ENCODE results near the gene KCNK3.
A peak's percentile ranks its signal among the peaks of the same experiment; 100 is the strongest.
"Not testable (repeated sequence)": the region's sequence is repeated elsewhere in the genome, so short reads cannot be mapped to it uniquely, and the experiment has no call there.

The KCNK3 gene

DNA sequence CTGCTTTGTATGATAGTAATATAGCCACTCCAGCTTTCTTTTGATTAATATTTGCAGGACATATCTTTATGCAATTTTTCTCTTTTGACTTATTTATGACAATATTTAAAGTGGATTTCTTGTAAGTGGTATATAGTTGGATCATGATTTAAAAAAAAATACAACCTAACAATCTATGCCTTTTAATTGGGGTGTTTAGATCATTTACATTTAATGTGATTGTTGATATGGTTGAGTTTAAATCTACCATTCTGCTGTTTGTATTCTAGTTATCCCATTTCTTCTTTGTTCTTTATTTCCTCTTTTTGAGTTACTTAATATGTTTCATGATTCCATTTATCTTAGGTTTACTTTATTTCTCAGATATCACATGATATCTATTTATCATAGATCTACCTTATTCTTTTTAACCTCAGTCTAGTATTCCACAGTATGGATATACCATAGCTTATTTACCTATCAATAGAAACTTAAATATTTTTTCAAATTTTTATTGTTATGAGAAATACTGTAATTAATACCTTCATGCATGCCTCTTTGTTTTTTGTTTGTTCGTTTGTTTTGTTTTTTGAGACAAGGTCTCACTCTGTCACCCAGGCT lies 32.1 kb upstream of the KCNK3 start:
- DNase-seq: no peak
- intact Hi-C loops (cut with DNase I): no loop called here

DNA sequence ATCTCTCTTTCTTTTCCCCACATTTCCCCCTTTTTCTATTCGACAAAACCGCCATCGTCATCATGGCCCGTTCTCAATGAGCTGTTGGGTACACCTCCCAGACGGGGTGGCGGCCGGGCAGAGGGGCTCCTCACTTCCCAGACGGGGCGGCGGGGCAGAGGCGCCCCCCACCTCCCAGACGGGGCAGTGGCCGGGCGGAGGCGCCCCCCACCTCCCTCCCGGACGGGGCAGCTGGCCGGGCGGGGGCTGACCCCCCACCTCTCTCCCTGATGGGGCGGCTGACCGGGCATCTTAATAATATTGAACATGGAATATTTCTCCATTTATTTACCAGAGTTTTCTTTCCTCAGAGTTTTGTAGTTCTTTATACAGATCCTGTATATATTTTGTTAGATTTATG lies 27.2 kb upstream of the KCNK3 start:
- intact Hi-C loops (cut with DNase I): not testable (repeated sequence)
- DNase-seq: peak in 1 of 10 donors; percentile 41

DNA sequence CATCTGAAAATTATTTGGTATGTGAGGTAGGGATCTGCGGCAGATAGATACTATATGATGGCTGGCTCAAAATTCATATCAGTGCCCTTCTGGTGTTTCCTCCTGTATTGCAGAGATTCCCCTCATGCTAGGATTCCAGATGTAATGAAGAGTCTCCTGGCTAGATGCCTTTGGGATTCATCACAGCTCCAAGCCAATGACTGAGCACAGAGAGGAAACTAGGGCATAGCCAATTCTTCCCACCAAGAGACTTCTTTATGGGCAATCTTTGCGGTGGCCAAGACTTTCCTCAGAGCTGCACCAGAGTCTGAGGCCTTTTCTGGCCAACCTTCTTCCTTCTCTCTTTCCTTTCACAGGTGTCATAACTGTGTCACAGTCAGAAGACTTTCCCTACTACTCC lies 25.9 kb upstream of the KCNK3 start:
- no peak for DNase-seq

DNA sequence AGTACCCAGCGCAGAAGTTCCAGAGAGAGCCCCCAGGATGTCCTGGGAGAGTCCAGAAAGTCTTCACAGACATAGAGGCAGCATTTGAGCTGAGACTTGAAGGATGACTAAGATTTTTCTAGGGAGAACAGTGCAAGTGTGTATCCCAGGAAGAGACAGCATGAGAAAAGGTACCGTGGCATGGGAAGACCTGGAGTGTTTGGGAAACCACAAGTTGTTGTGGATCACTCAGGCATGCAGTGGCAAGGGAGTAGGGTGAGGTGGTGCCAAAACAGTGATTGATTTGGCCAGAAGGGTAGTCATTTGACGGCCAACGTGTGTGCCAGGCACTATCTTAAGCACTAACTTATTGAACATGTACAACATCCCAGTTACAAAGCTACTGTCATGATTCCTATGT lies 24.5 kb upstream of the KCNK3 start:
- intact Hi-C loops (cut with DNase I): no loop called here
- DNase-seq: no peak

More for the DNA sequence above, 25.9 kb upstream of the KCNK3 start:
- intact Hi-C loops (cut with DNase I): no loop called here

DNA sequence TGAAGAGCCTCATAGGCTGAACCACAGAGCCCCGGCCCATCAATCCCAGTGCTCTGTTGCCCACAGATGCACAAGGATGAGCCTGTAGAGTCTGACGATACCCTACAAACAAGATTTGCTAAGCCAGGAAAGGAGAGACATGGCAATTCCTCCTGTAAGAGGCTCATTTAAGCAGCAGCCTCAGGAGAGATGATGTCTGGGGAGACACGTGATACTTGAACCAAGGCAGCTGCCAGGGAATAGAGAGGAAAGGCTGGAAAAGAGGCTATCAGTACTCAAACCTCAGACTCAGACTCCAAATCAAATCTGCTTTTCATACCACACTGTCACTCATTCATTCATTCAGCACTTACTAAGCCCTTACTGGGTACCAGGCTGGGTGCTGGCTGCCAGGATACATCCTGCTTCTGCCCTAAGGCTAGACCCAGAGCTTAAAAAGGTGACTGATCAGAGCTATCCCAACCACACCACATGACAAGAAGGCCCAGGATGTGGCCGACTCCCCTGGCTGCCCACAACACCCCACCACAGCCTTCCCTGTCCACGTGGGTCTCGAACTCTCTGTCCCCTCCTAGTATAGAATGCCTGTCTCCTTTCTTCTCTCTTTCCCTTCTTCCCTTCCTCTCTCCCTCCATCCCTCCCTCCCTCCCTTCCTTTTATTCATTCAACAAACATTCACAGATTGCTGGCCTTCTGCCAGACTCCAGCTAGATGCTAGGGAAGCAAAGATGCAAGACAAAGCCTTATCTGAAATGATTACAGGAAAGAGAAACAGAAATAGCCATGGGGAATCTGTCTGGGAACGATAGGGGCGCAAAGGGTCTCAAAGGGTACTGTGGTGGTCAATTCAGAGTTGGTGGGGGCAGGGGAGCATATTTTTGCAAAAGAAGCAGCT lies 23.4 kb upstream of the KCNK3 start:
- intact Hi-C loops (cut with DNase I): no loop called here
- DNase-seq: peak in 1 of 10 donors; percentile 43

DNA sequence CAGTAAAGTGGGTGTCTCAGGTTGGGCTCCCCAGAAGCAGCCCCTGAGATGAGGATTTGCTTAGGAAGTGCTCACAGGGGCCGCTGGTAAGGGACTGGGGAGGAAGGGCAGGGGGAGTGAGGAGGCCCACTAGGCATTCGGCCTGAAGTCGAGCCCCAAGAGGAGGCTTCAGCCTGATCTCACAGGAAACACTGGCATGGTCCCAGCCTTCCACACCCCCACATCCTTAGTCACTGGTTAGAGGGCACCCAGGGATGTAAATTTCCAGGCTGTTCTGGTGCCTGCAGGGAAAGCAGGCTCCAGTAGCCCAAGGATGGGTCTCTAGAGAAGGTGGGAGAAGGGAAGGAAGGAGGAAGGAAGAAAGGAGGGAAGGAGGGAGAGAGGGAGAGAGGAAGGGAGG lies 22.4 kb upstream of the KCNK3 start:
- DNase-seq: peak in 1 of 10 donors; percentile 28
- intact Hi-C loops (cut with DNase I): no loop called here

DNA sequence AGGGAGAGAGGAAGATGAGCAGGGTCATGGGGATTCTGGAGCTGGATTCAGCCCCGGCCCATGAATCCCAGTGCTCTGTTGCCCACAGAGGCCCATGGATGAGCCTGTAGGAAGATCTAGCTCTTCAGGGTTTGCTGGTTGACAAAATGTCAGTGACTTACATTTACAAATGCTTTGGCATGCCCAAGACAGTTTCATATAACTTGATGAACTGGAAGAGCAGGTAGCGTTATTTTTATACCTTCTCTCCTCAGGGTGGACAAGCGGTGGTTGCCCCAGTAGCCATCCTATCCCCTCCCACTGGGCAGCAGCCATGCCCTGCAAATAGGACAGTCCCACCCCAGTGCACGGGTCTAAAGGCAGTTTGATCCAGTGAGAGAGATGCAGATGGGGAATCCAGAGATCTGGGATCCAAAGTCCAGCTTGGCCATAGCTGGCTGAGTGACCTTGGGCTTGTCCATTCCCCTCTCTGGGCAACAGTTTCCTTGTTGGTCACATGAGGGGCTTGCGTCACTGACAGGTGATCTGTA lies 21.5 kb upstream of the KCNK3 start:
- intact Hi-C loops (cut with DNase I): no loop called here
- DNase-seq: peak in 1 of 10 donors; percentile 49

DNA sequence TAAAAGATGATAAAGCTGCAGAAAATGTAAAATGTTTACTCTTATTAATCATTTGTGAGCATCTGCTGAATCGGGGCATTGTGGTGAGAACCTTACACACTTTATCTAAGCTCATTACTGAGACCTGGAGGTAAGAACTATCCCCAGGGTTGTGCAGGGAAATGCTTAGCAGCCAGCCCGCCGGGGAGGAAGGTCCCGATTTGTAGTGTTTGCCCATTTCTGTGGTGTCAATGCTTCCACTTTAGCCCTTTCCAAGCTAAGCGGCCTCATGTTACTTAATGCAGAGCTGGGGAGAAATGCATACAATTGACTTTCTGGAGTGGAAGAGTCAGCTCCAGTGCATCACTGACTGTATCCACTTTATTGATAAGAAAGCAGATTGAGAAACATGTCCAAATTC lies 20.8 kb upstream of the KCNK3 start:
- no peak for DNase-seq
- intact Hi-C loops (cut with DNase I): no loop called here

DNA sequence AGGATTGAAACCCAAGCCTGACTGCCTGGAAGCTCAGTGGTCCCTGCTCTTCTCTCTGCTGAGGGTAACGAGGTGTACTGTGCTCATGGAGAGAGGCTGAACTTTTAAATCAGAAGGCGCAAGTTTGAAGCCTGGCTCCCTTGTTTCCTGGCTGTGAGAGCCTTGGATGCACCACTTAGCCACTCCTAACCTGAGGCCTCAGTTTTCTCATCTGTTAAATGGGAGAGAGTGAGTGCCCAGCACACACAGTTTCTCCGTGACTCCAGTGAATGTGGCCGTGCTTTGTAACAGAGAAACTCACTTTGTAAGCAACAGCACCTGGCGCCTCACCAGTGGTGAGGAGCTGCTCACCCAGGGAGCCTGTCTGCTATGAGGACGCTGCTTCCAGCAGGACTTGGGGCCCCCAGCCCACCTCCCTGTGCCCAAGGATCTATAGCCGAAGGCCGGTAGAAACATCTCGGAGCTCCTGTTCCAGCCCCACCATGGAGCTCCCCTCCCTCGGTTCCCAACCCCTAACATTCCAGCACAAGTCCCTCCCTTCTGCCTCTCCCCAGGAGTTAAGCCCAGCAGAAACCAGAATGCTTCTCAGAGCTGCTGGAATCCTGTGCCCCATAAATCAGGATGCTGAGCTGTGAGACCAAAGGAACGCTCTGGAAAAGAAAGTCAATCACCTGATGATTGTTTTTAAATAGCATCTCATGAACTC lies 20.3 kb upstream of the KCNK3 start:
- intact Hi-C loops (cut with DNase I): no loop called here
- DNase-seq: peak in 1 of 10 donors; percentile 46

DNA sequence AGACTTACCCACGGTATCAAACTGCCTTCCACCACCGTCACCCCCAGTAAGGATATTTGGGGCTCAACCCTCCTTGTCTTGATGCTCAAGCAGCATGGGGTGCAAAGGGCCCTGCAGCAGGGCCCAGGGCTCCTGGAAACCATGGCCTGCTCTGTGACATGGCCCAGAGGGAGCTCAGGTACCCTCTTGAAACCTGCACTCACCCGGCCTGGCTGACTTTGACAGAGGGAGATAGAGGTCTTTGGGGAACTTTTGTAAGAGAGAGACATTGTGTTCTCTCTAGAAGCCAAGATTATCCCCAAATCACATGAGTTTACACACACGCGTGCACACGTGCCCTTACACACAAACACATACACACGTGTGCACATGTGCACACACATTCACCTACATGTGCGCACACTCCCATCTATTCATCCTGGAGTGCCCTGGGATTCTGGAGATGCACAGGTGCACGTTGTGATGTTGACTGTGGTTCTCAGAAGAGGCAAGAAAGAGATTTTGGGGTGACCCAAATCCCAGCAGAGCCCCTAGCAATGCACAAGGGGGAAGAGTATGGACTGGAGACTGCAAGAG lies 19.6 kb upstream of the KCNK3 start:
- intact Hi-C loops (cut with DNase I): no loop called here
- DNase-seq: peak in 1 of 10 donors; percentile 22

DNA sequence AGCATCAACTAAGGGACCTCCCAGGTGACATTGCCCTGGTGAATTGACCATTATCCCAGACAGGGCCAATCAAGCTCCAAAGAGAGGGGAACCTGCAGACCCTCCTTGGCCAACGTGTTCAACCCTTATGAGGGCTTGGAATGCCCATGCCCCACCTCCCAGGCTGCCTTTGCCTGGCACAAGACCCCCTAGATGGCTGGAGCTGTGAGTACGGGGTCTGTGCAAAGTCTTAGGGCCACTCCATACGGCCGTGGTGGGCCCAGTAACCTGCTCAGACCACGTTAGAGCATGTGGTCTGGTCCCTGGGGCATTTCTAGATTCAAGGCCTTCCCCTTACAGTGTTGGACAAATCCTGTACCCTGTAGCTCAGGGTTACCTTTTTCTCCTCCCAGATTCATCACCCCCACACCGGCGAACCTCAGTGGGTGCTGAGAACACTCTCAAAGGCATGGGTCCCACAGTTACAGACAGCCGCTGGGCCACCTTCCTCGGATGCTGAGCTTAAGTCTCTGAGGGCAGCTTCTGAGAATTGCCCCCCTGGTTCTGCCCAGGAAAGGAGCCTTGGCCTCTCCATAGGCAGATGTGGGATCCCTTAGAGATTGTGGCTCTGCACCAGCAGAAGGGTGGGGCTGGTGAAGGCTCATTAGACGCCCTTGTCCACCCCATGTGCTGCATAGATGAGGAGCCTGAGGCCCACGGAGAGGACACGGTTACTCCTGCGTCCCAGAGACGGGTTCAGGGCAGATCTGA lies 18.3 kb upstream of the KCNK3 start:
- intact Hi-C loops (cut with DNase I): no loop called here
- peak in 1 of 10 donors; percentile 61 for DNase-seq

DNA sequence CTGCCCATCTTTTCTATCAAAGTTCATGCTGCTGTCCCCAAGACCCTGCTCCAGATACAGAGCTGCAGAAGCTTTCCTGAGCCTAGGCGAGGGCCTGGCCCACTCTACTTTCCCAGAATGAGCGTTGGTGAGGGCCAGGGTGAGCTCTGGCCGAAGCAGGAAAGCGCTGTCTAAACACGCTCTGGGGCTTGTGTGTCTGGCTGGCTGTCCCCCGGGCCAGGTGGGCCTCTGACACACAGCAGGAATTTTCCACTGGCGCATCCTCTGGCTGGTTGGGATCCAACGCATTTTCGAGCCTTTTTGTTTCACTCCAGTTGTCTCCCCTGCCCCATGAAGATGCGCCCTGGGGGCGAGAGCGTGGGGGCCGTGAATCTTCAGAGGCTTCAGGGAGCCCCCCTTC lies 17.8 kb upstream of the KCNK3 start:
- peak in 1 of 10 donors; percentile 58 for DNase-seq
- intact Hi-C loops (cut with DNase I): no loop called here

DNA sequence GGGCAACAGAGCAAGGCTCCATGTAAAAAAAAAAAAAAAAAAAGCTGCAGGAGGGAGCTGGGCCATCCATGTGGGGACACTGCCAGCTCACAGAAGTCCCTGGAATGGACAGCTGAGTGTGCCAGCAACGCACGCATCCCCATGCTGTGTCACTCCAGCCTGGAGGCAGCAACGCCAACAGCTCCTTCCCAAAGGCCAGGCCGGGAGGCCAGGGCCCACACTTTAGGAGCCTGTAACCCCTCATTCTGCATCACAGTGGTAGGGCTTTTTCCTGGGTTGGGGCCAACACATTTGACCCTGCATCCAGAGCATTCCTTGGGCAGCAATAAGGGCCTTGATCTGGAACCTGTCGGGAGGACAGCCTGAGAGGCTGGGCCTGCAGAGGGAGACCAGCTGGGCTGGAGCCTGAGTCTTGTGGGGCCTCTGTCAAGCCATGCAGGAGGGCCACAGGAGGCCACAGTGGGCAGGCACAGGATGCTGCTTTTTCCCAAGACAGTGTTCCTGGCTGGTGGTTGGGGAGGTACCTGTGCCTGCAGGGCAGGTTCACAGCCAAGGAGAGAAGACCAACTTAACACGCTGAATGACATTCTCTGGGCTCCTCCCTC lies 16.8 kb upstream of the KCNK3 start:
- DNase-seq: peak in 1 of 10 donors; percentile 39
- intact Hi-C loops (cut with DNase I): no loop called here

DNA sequence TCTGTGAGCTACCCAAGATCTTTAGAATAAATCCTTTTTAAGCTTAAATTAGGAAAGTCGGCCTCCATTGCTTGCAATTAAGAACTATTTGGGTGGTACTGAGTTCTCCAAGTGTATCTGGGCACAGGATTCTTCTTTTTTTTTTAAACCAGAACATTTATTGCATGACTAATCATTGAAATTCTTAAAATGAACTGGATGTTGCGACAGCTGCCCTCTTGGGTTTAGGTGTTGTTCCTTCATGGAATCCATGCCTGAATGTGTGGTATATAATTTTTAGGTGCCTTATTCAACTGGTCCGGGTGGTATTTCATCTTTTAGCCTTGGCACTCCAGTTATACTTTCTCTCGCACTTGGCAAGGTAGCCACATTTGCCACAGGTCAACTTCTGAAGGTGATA lies 14.5 kb upstream of the KCNK3 start:
- intact Hi-C loops (cut with DNase I): no loop called here
- DNase-seq: no peak

DNA sequence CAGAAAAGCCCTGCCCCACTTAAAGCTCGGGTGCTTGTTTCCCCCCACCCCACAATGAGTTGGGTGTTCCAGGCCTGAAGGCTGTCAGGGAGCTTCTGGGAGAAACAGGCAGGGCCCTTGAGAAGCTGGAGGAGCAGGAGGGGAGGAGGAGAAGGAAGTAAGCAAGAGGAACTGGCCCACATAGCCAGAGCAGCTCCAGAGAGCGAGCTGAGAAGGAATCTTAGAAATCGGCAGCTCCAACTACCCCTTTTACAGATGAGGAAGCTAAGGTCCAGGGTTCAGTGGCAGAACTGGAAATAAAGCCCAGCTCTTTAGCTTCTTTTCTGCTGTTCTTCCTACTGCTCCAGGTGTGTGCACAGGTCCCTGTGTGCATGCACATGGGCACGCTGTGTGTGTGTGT lies 12.7 kb upstream of the KCNK3 start:
- peak in 1 of 10 donors; percentile 12 for DNase-seq
- intact Hi-C loops (cut with DNase I): no loop called here

DNA sequence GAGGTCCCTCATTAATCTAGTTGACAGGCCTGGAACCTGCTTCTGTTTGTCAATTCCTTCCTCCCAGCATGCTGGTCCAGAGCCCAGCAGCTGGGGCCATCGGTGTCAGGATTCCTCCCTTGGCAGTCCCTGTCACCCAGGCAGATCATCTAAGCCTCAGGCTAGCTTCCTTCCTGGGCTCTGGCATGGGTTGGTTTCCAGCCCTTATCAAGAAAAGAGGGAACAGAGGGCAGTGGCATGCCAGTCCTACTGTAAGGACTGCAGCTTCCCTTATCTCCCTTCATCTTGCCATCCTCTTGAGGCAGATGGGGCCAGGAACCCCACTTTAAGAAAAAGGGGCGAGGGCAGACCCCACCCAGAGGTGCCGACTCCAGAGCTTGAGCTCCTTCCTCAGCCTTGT lies 10.9 kb upstream of the KCNK3 start:
- intact Hi-C loops (cut with DNase I): no loop called here
- peak in 1 of 10 donors; percentile 33 for DNase-seq

DNA sequence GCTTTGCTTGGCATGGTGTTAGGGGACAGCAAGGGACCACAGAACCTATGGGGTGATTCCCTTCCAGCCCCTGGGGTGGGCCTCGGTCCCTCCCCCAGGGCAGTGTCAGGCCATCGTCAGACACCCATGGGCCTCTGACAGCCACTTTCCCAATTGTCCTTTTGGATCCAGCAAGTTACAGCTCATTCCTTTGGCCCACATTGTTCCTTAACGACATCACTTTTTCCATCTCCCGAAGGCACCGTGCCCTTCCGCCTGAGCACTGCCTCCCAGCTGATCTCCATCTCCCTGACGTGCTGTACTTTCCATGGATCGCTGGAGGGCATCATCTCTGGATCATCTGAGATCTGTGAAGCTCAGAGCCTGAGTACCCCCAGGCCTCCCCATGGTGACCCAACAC lies 10.4 kb upstream of the KCNK3 start:
- peak in 1 of 10 donors; percentile 41 for DNase-seq
- intact Hi-C loops (cut with DNase I): no loop called here

DNA sequence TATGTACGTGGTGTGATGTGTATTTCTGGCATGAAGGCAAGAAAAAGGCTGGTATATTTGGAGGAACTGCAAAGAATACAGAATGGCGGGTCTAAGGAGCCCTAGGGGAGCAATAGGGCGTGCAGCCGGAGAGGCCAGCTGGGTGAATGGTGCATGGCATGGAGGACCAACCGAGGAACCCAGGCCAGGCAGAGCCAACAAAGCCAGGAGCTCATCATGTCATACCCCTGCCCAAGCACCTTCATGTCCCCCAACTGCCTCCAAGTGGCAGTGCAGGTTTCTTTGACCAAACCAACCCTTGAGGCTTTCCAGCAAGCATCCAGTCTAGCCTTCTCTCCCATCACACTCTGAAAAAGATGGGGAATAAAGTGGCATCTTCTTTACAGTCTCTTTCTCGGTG lies 8.9 kb upstream of the KCNK3 start:
- DNase-seq: peak in 1 of 10 donors; percentile 52
- intact Hi-C loops (cut with DNase I): no loop called here

DNA sequence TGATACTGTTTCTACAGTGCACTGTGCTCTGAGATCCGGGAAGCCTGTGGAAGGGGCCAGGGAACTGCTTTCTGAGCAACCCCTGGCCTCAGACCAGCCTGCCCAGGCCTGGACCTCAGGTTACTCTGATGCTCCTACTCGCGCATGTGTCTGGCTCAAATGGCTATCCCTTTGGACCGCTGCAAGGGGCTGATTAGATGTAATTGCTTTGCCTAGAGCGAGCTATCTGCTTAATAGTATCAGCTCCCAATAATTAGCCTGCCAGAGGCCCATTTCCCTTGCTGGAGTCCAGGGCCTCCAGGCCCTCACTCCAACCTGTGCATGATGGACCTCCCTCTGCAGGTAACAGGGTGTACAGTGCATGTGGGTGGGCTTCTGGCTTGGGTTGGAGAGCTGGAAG lies 7.2 kb upstream of the KCNK3 start:
- DNase-seq: peak in 1 of 10 donors; percentile 46
- intact Hi-C loops (cut with DNase I): no loop called here
